GM12865 (cell line): ENCODE results near the gene GRIA4.

Source experiments
- DNase-seq: peaks from one replicate; pipeline ENCODE4 v3.0.0; 2010; ENCODE audit warnings: low read depth
- H3K4me3 ChIP-seq: 2 replicates; pipeline ENCODE4 v1.5.1; 2011; ENCODE audit warnings: mild to moderate bottlenecking, low read depth, low read length, control low read depth
- TF ChIP-seq, protein P1 (sequence below): IDR thresholded peaks from 2 replicates; pipeline ENCODE4 v1.5.1; 2011; ENCODE audit warnings: low read length, control low read depth, low read depth, inconsistent platforms; ENCODE audit not compliant: insufficient read depth; ENCODE audit errors: missing control alignments

The GRIA4 gene

DNA sequence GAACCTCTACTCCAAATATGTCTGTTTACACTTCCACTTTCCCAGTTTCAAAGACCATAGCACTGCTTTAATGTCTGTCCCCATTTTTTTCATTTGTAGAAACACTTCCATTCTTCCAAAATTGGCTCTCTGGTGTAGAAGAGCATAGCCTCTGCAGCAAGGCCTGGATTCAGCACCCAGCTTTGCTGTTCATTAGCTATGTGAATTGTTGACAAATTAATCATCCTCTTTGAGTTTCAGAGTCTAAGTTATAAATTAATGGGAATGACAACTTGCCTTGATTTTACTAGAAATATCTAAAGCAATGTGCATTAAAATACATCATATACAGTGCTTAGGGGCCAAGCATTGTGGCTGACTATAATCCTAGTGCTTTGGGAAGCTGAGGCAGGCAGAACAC lies 22.4 kb downstream of the GRIA4 start:
- H3K4me3 ChIP-seq = no peak overlapping the region
- TF ChIP-seq, protein P1, sequence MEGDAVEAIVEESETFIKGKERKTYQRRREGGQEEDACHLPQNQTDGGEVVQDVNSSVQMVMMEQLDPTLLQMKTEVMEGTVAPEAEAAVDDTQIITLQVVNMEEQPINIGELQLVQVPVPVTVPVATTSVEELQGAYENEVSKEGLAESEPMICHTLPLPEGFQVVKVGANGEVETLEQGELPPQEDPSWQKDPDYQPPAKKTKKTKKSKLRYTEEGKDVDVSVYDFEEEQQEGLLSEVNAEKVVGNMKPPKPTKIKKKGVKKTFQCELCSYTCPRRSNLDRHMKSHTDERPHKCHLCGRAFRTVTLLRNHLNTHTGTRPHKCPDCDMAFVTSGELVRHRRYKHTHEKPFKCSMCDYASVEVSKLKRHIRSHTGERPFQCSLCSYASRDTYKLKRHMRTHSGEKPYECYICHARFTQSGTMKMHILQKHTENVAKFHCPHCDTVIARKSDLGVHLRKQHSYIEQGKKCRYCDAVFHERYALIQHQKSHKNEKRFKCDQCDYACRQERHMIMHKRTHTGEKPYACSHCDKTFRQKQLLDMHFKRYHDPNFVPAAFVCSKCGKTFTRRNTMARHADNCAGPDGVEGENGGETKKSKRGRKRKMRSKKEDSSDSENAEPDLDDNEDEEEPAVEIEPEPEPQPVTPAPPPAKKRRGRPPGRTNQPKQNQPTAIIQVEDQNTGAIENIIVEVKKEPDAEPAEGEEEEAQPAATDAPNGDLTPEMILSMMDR = no peak
- no peak for DNase-seq

DNA sequence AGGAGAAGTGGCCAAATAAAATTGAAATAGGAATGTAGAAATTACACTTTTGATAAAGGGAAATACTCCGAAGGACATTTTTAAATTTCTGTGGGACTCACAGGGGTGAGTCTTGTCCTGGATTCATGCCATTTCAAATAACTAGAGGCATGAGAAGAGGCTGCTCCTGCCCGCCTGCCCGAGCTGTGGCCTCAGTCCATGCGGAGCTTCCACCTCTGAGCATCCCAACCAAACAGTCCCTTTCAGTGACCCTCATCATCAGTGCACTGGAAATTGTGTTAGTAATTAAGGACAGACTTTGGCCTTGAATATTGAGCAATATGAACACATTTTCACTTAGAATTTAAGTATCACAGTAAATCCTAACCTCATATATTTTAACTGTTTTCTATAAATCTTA lies 25.6 kb downstream of the GRIA4 start:
- no peak overlapping the region for H3K4me3 ChIP-seq
- TF ChIP-seq, protein P1 = no peak
- DNase-seq = no peak

DNA sequence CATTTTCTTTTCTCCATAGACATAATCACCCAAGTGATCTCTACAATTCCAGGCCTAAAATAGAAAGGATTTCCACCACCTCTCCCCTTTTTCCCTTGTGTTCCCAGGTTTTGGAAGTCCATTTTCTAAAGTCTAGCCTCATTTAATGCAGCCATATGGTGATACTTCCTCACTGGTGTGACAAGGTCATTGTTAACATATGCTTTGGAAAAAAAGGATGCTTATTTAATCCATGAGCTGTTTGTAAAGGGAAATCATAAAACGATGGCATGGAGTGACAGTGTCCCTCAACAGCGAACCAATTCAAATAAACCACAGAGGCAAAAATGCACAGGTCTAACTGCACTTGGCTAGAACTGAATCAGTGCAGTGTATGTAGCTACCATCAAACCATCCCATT lies 26.6 kb downstream of the GRIA4 start:
- no peak for DNase-seq
- no peak overlapping the region for H3K4me3 ChIP-seq
- TF ChIP-seq, protein P1 = no peak

DNA sequence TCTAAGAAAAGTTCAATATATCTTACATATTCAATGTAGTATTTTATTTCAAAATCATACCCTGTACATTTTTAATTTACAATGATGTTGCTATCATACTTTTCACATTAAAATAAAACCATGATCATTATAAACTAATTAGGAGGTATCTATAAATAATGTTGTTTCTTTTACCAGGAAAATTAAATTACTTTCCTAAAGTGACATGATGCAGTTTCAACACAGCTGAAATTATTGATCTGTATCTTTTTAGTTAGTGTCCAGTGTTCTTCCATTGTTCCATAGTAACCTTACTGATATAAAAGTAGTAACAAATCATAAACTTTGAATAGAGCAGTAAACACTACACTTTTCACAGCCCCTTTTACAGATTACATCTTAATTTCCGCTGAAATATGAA lies 29.7 kb downstream of the GRIA4 start:
- TF ChIP-seq, protein P1 = no peak
- no peak overlapping the region for H3K4me3 ChIP-seq
- no peak for DNase-seq

DNA sequence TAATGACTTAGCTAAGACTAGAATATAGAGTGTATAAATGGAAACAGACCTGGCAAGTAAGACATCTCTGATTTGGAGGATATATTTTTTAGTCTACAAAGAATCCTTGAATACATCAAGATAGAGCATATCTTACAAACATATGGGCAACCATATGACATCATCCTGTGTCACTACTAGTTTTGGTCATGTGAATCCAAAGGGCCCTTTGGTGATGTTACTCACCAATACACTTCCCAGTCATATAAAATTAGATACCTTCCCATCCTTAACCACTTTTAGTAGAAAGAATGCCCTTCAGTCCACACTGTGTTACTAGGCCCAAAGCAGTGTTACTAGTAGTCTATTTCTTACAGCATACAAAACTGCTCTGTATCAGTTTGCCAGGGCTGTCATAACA lies 31.6 kb downstream of the GRIA4 start:
- TF ChIP-seq, protein P1 = no peak
- H3K4me3 ChIP-seq = no peak overlapping the region
- no peak for DNase-seq

DNA sequence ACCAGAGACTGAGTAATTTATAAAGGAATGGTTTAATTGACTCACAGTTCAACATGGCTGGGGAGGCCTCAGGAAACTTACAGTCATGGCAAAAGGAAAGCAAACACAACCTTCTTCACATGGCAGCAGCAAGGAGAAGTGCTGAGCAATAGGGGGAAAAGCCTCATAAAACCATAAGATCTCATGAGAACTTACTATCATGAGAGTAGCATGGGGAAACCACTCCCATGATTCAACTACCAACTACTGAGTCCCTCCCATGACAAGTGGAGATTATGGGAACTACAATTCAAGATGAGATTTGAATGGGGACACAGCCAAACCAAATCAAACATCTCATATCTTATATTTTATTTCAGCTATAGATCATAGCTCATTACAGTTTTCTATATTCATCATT lies 33.0 kb downstream of the GRIA4 start:
- no peak overlapping the region for H3K4me3 ChIP-seq
- TF ChIP-seq, protein P1 = no peak
- DNase-seq = no peak

DNA sequence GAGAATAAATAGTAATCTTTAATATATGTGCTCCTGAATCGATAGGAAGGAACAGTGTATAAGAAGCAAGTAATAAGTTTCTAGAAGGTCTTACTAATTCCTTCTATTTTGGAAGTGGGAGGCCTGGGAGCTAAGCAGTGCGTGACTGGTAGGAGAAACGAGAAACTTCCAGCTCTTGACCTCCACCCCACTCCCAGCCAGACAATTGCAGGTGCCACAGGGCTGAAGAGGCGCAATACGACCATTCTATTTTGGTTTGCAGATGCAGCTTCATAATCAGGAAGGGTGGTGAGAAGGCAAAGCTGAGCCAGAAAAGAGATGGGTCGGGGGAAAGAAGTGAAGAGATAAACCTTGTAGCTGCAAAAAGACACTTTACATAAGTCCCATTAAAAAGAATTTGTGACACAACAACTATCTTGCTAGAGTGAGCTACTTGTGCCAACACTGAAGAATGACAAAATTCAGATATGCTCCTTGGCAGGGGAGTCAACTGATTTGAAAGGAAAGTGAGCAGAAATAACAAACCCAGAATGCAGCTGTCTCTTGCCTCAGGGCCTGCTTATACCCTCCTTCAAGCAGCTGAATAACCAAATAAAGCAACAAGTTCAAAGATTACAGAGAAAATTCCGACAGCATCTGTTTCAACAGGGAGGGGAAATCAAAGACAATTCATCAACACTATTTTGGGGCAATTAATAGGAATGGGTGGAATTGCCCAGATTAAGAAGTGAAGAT lies 35.1 kb downstream of the GRIA4 start:
- H3K4me3 ChIP-seq = no peak overlapping the region
- no peak for DNase-seq
- TF ChIP-seq, protein P1 = no peak
